HL-60 (cell line): Measurements from ENCODE around the gene NEDD4.

Source experiments
- CTCF ChIP-seq: IDR thresholded peaks from one replicate; pipeline ENCODE4 v1.5.1; 2011; ENCODE audit warnings: low read length, control low read depth, inconsistent platforms; ENCODE audit not compliant: insufficient read depth
- GABPA ChIP-seq: IDR thresholded peaks from 2 replicates; pipeline ENCODE4 v1.6.1; 2012; ENCODE audit warnings: low read depth
- POLR2AphosphoS5 ChIP-seq: IDR thresholded peaks from 2 replicates; pipeline ENCODE4 v1.6.1; 2012; ENCODE audit warnings: low read depth

DNA sequence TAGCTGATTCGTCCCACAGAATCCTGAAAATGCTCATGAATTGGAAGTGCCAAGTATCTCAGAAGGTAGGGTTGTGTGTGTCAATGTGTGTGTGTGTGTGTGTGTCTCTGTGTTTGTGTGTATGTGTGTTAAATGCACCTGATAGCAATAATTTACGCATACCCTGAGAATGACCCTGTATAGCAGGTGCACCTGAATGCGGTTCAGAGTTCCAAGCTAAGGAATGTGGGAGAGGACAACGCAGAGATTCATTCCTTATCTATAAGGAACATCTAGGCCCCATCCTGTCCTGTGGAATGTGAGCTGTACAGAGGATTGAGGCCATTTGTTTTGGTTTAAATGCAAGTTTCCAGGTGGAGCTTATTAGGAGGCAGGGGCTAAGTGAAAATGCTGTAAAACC lies 49.1 kb upstream of the NEDD4 start:
- TF ChIP-seq CTCF (no peak), POLR2AphosphoS5 (no peak), GABPA (no peak)
